Endothelial cell of umbilical vein (primary cell): ENCODE results near the gene CDC20. TPM values are rescaled to one million over a fixed set of nuclear protein-coding genes. Genes with fewer than 3 reads are reported as not detected.

Source experiments
- BruUV-seq: library from RNA; stranded (reverse); fragments of 400-500 nt; replicated peaks from 2 replicates; lab custom pipeline; 2021; lab: Mats Ljungman, UMichigan
- CTCF ChIA-PET: fragments of 300-600, 350-600 bp; sonication (Branson Sonifier 250); formaldehyde crosslinking; loops from one replicate; lab custom pipeline; 2021; ENCODE audit warnings: antibody characterized with exemption, inconsistent platforms; lab: Charles Lee
- POLR2A ChIA-PET: fragments of 300-600, 350-600 bp; sonication (Branson Sonifier 250); formaldehyde crosslinking; loops from one replicate; lab custom pipeline; 2021; ENCODE audit warnings: antibody characterized with exemption, inconsistent platforms; lab: Charles Lee
- DNase-seq: peaks from one replicate; pipeline ENCODE4 v3.0.0-alpha.2; 2011; ENCODE audit warnings: low read depth, low spot score
- FAIRE-seq: peaks from 2 replicates; lab custom pipeline; 2011; peaks lifted over from hg19 to GRCh38; lab: Jason Lieb, UNC
- H2AFZ ChIP-seq: 2 replicates; pipeline ENCODE4 v1.6.0; 2012; ENCODE audit warnings: low read depth, low read length, control low read depth, inconsistent platforms
- H3K27ac ChIP-seq: 2 replicates; pipeline ENCODE4 v1.5.1; 2011; ENCODE audit warnings: low read depth, mild to moderate bottlenecking, control low read depth, low read length, moderate library complexity; ENCODE audit not compliant: insufficient read depth
- H3K27me3 ChIP-seq, 2 experiments: 2 replicates each; pipeline versions ENCODE4 v1.6.0 to v1.6.1; 2011; ENCODE audit warnings: low read length in 2 of 2, mixed read lengths in 1 of 2; ENCODE audit not compliant: control insufficient read depth in 2 of 2, insufficient read depth in 2 of 2
- H3K36me3 ChIP-seq, 2 experiments: 2 replicates in 1 of 2; 3 replicates in 1 of 2; pipeline ENCODE4 v1.5.1; 2011; ENCODE audit warnings: low read length in 2 of 2, mild to moderate bottlenecking in 1 of 2, moderate library complexity in 1 of 2; ENCODE audit not compliant: control insufficient read depth in 2 of 2, insufficient read depth in 2 of 2; ENCODE audit errors: extremely low read depth in 1 of 2
- H3K4me1 ChIP-seq: 3 replicates; pipeline ENCODE4 v1.5.1; 2011; ENCODE audit warnings: mild to moderate bottlenecking, low read length; ENCODE audit not compliant: control insufficient read depth, insufficient read depth; ENCODE audit errors: extremely low read depth
- H3K4me2 ChIP-seq: 2 replicates; pipeline ENCODE4 v1.6.1; 2011; ENCODE audit warnings: low read length, control low read depth, mixed read lengths; ENCODE audit not compliant: insufficient read depth
- H3K4me3 ChIP-seq, 3 experiments: fragments of 200-600 bp in 1 of 3; sonication (generic), shearing (Covaris generic) in 1 of 3; replicated peaks in 1 of 3; 2 replicates each; pipeline ENCODE4 v1.5.1; 2011 to 2016; ENCODE audit warnings: control low read depth in 3 of 3, low read length in 3 of 3, mild to moderate bottlenecking in 2 of 3, inconsistent platforms in 1 of 3, low read depth in 1 of 3, moderate library complexity in 1 of 3; ENCODE audit not compliant: insufficient read depth in 1 of 3
- H3K79me2 ChIP-seq: 2 replicates; pipeline ENCODE4 v1.6.0; 2012; ENCODE audit warnings: low read length, inconsistent platforms; ENCODE audit not compliant: control insufficient read depth, insufficient read depth
- H3K9ac ChIP-seq: replicated peaks from 2 replicates; pipeline ENCODE3; 2011; ENCODE audit warnings: low read length, control low read depth; ENCODE audit not compliant: insufficient read depth; ENCODE audit errors: extremely low read depth
- H3K9me1 ChIP-seq: replicated peaks from 3 replicates; pipeline ENCODE4 v1.6.0; 2011; ENCODE audit warnings: mild to moderate bottlenecking, low read length; ENCODE audit not compliant: control insufficient read depth, insufficient read depth; ENCODE audit errors: extremely low read depth
- H3K9me3 ChIP-seq: replicated peaks from 2 replicates; pipeline ENCODE4 v1.5.1; 2012; ENCODE audit warnings: low read length, inconsistent platforms; ENCODE audit not compliant: control insufficient read depth, insufficient read depth
- H4K20me1 ChIP-seq: replicated peaks from 2 replicates; pipeline ENCODE3; 2011; ENCODE audit warnings: mild to moderate bottlenecking, low read length; ENCODE audit not compliant: control insufficient read depth, insufficient read depth; ENCODE audit errors: extremely low read depth
- EZH2 ChIP-seq: IDR thresholded peaks from 2 replicates; pipeline ENCODE4 v1.6.1; 2012; ENCODE audit warnings: borderline replicate concordance, low read depth, mild to moderate bottlenecking, moderate library complexity, low read length, inconsistent platforms; ENCODE audit not compliant: severe bottlenecking
- FOS ChIP-seq: IDR thresholded peaks from 2 replicates; pipeline ENCODE4 v1.6.1; 2011; ENCODE audit warnings: mild to moderate bottlenecking, low read length, moderate library complexity, borderline replicate concordance; ENCODE audit not compliant: insufficient read depth
- GATA2 ChIP-seq: IDR thresholded peaks from 2 replicates; pipeline ENCODE4 v1.7.0; 2011; ENCODE audit warnings: low read depth, mild to moderate bottlenecking, moderate library complexity, mixed read lengths, low read length; ENCODE audit not compliant: insufficient read length, insufficient read depth
- JUN ChIP-seq: IDR thresholded peaks from 2 replicates; pipeline ENCODE4 v1.6.1; 2011; ENCODE audit warnings: borderline replicate concordance, low read depth; ENCODE audit not compliant: insufficient read length, insufficient read depth
- MYC ChIP-seq: IDR thresholded peaks from one replicate; pipeline ENCODE4 v1.6.1; 2011; ENCODE audit warnings: mild to moderate bottlenecking, low read depth, low read length
- POLR2A ChIP-seq: IDR thresholded peaks from 2 replicates; pipeline ENCODE4 v1.6.1; 2012; ENCODE audit warnings: low read depth, mild to moderate bottlenecking, control low read depth, low read length
- POLR2AphosphoS5 ChIP-seq: IDR thresholded peaks from 2 replicates; pipeline ENCODE4 v1.6.1; 2012; ENCODE audit warnings: low read depth, mild to moderate bottlenecking, control low read depth, low read length, moderate library complexity; ENCODE audit not compliant: insufficient read depth
- dilution Hi-C: fragments of 300-500 bp; cut with MboI; formaldehyde crosslinking; loops from one replicate; pipeline ENCODE4 v1.15.0; 2019; ENCODE audit warnings: low sequenced_read_pairs; ENCODE audit not compliant: extremely low pct_ligation_motif_present
- intact Hi-C: fragments of 100-400 bp; cut with micrococcal nuclease; formaldehyde crosslinking; loops from one replicate; pipeline ENCODE4 v1.10.0; 2022
- polyA plus RNA-seq, 4 experiments: library from polyadenylated mRNA; depleted of rRNA in 3 of 4; stranded (reverse) in 3 of 4; unstranded in 1 of 4; fragments of >200 nt; gene quantifications; 2 replicates each; pipeline versions ENCODE4 v1.2.1 to v1.2.3, GENCODE V29; 2011 to 2012; ENCODE audit warnings: missing spikeins in 1 of 4
- total RNA-seq: library from RNA; stranded (reverse); gene quantifications from 2 replicates; pipeline ENCODE4 v1.2.3, GENCODE V29; 2021
- TF ChIP-seq, protein P1 (sequence below): IDR thresholded peaks from 2 replicates; pipeline ENCODE4 v1.6.1; 2011; ENCODE audit not compliant: insufficient read depth, insufficient read length
- TF ChIP-seq, protein P2 (sequence below), 2 donors: IDR thresholded peaks; 1 replicate in 1 of 2; 2 replicates in 1 of 2; pipeline ENCODE4 v1.5.1; 2011; ENCODE audit warnings: low read length in 2 of 2, mild to moderate bottlenecking in 2 of 2, moderate library complexity in 2 of 2, control low read depth in 1 of 2, inconsistent platforms in 1 of 2, low read depth in 1 of 2; ENCODE audit not compliant: insufficient read depth in 1 of 2; ENCODE audit errors: extremely low read depth in 1 of 2

CDC20 gene
- total and polyA plus RNA-seq, 2 donors (not counting 3 experiments of a cell fraction or from before 2014, with no cell fraction given) = 129 to 170 TPM

DNA sequence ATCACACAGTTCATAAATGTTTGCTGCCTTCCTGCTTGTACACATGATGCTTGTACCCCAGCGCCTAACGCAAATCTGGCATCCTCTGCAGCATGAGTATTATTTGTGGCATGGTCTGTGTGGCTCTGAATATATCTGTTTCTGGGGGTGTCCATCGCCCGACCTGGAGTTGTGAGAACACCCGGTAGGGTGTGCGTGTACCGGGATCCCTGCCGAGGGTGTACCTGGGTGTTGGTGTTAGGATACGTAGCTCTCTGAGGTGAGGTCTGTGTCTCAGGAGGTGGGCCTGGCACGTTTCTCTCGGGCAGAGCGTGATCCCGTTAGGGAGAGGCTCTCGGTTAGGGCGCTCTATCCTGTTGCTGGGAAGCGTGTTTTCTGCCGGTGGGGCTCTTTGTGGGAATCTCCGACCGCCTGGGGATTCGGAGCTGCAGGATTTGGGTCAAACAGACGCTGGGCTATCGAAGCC lies 10.4 kb upstream of the CDC20 start:
- no TSS peak for BruUV-seq
- intact Hi-C loops = no loop called here
- Histone ChIP-seq H3K4me2 (peak overlapping the region; percentile 72), H3K27me3 (no peaks in the 10 kb centered on the region), H2AFZ (peak overlapping the region; percentile 95), H3K27ac (no peak overlapping the region), H3K79me2 (no peaks in the 10 kb centered on the region), H3K36me3 (no peaks in the 10 kb centered on the region), H3K4me3 (peak overlapping the region in 2 of 3 experiments; percentile 2 to 33), H4K20me1 (no peaks in the 10 kb centered on the region), H3K9ac (peak overlapping the region; percentile 67), H3K4me1 (peaks cover 3% of the 10 kb centered on the region), H3K9me3 (no peaks in the 10 kb centered on the region), H3K9me1 (no peaks in the 10 kb centered on the region)
- DNase-seq (no peak), FAIRE-seq (peak; percentile 24)
- ChIA-PET CTCF (interaction anchor here (0.8 to 2.0 kb wide), 4 partner anchors 10 to 121 kb away, joined by 3 to 9 read pairs (median 6); no protein-coding TSS in a partner anchor), POLR2A (interaction anchor here (0.6 kb wide), 1 partner anchor 28 kb away, joined by 3 read pairs; no protein-coding TSS in a partner anchor)
- TF ChIP-seq, protein P1, sequence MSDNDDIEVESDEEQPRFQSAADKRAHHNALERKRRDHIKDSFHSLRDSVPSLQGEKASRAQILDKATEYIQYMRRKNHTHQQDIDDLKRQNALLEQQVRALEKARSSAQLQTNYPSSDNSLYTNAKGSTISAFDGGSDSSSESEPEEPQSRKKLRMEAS = no peak
- no peak for TF ChIP-seq MYC
- dilution Hi-C loops = no loop called here

DNA sequence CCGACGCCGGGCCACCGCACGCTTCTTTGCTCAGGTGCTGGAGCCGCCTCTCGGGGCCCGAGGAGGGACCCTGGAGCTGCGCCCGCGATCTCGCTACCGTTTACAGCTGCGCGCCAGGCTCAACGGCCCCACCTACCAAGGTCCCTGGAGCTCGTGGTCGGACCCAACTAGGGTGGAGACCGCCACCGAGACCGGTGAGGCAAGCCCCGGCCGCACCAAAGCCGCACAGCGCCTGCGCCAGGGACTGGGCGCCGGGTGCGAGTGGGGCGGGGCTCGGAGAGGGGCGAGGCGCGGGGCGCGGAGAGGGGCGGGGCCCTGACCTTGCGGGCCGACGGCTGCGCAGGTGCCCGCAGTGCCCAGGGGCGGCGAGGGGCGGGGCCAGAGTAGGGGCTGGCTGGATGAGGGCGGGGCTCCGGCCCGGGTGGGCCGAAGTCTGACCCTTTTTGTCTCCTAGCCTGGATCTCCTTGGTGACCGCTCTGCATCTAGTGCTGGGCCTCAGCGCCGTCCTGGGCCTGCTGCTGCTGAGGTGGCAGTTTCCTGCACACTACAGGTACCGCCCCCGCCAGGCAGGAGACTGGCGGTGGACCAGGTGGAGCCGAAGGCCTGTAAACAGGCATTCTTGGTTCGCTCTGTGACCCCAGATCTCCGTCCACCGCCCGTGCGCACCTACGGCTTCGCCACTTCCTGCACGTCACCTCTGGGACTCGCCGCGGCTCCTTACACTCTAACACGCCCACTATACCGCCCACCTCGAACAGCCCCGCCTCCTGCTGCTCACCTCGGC lies 9.8 kb upstream of the CDC20 start:
- Histone ChIP-seq H4K20me1 (no peaks in the 10 kb centered on the region), H3K4me3 (peak overlapping the region; percentile 17 to 46 (median 33)), H3K79me2 (no peaks in the 10 kb centered on the region), H3K36me3 (no peaks in the 10 kb centered on the region), H3K4me2 (peak overlapping the region; percentile 72), H3K27me3 (no peaks in the 10 kb centered on the region), H3K9me1 (no peaks in the 10 kb centered on the region), H3K27ac (no peak overlapping the region), H3K4me1 (peaks cover 3% of the 10 kb centered on the region), H3K9ac (peak overlapping the region; percentile 67), H3K9me3 (no peaks in the 10 kb centered on the region), H2AFZ (peak overlapping the region; percentile 95)
- TF ChIP-seq EZH2 (no peak), POLR2A (peak; percentile 64), GATA2 (no peak), POLR2AphosphoS5 (peak; percentile 30), FOS (no peak), MYC (no peak), JUN (no peak)
- TF ChIP-seq, protein P1 = no peak
- TF ChIP-seq, protein P2, sequence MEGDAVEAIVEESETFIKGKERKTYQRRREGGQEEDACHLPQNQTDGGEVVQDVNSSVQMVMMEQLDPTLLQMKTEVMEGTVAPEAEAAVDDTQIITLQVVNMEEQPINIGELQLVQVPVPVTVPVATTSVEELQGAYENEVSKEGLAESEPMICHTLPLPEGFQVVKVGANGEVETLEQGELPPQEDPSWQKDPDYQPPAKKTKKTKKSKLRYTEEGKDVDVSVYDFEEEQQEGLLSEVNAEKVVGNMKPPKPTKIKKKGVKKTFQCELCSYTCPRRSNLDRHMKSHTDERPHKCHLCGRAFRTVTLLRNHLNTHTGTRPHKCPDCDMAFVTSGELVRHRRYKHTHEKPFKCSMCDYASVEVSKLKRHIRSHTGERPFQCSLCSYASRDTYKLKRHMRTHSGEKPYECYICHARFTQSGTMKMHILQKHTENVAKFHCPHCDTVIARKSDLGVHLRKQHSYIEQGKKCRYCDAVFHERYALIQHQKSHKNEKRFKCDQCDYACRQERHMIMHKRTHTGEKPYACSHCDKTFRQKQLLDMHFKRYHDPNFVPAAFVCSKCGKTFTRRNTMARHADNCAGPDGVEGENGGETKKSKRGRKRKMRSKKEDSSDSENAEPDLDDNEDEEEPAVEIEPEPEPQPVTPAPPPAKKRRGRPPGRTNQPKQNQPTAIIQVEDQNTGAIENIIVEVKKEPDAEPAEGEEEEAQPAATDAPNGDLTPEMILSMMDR (IDR thresholded peaks at IDR 0.05; ENCODE audit: extremely low read depth in 1 of 2, insufficient read depth in 1 of 2, low read depth in 1 of 2, low read length in 2 of 2) = no peak
- intact Hi-C loops (loop anchor here (1.0 kb wide), 1 partner anchor 9 kb away; the partner anchor contains the start of gene CDC20), dilution Hi-C loops (no loop called here)
- ChIA-PET POLR2A (interaction anchor here (0.6 kb wide), 1 partner anchor 28 kb away, joined by 3 read pairs; no protein-coding TSS in a partner anchor), CTCF (interaction anchor here (0.8 to 2.0 kb wide), 4 partner anchors 9 to 122 kb away, joined by 3 to 9 read pairs (median 6); no protein-coding TSS in a partner anchor)
- DNase-seq = peak; percentile 53
- no TSS peak for BruUV-seq
- FAIRE-seq = peak; percentile 62
